ENCODE results near the gene PTGFRN.

- TF ChIP-seq NCOA4 (IDR thresholded peaks at IDR 0.05; ENCODE audit: partially characterized antibody) (no peak), KDM5B (IDR thresholded peaks at IDR 0.05; ENCODE audit: insufficient replicate concordance, low read depth, low read length) (no peak)
These were observed 14.6 kb upstream of the PTGFRN start for GRCh38 chr1:116895073-116895472.
